ENCODE data around the gene SLC25A43.
A peak's percentile ranks its signal among the peaks of the same experiment; 100 is the strongest.
"Not testable (repeated sequence)": the region's sequence is repeated elsewhere in the genome, so short reads cannot be mapped to it uniquely, and the experiment has no call there.

Gene SLC25A43

DNA sequence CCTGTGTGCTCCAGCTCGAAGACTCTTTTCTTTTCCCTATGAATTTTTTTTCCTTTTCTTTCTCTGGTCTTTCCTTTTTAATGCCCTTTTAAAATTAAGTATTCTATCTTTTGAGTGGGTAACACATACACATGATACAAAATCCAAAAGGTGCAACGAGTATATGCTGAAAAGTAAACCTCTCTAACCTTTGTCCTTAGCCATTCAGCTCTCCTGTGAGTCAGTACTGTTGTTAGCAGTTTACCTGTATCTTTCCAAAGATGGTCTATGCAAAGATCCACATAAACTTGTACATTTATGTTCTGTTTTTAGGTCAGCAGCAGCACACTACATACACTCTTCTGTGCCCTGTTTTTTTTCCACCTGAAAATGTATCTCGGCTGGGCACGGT, 28.7 kb downstream of the SLC25A43 start:
- Histone ChIP-seq H3K27ac (ENCODE audit: low read length) (no peak overlapping the region), H3K27me3 (ENCODE audit: low read depth, low read length) (no peaks in the 10 kb centered on the region), H3K4me1 (ENCODE audit: control insufficient read depth in 1 of 2, insufficient read depth in 2 of 2, low read length in 2 of 2) (no peaks in the 10 kb centered on the region), H3K36me3 (ENCODE audit: control insufficient read depth in 1 of 2, insufficient read depth in 2 of 2, low read length in 2 of 2) (peaks cover 0 to 3% of the 10 kb centered on the region in 2 donors), H3K4me3 (ENCODE audit: low read depth in 1 of 2, low read length in 2 of 2) (no peak overlapping the region), H3K9me3 (ENCODE audit: control insufficient read depth in 1 of 2, low read length in 2 of 2) (no peaks in the 10 kb centered on the region)

- Histone ChIP-seq H3K27ac (ENCODE audit: low read length) (no peak overlapping the region), H3K36me3 (ENCODE audit: control insufficient read depth in 1 of 2, insufficient read depth in 2 of 2, low read length in 2 of 2) (peaks cover 0 to 3% of the 10 kb centered on the region in 2 donors), H3K4me1 (ENCODE audit: control insufficient read depth in 1 of 2, insufficient read depth in 2 of 2, low read length in 2 of 2) (no peaks in the 10 kb centered on the region), H3K9me3 (ENCODE audit: control insufficient read depth in 1 of 2, low read length in 2 of 2) (no peaks in the 10 kb centered on the region), H3K4me3 (ENCODE audit: low read depth in 1 of 2, low read length in 2 of 2) (no peak overlapping the region), H3K27me3 (ENCODE audit: low read depth, low read length) (no peaks in the 10 kb centered on the region)
Observed at GRCh38 chrX:119429471-119429870, 30.3 kb downstream of the SLC25A43 start.

DNA sequence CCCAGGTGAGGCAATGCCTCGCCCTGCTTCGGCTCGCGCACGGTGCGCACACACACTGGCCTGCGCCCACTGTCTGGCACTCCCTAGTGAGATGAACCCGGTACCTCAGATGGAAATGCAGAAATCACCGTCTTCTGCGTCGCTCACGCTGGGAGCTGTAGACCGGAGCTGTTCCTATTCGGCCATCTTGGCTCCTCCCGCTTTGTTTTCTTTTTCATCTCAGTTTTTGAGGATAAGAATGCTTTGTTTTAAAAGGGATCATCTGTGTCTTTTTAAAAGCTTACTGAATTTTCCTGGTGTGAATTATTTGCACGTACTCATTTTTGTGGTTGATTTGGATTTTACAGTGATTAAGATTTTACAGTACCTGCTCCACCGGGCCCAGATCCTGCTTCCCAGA, 42.2 kb downstream of the SLC25A43 start:
- not testable (repeated sequence) for H3K9me3 ChIP-seq (ENCODE audit: control insufficient read depth in 1 of 2, low read length in 2 of 2); H3K27ac ChIP-seq (ENCODE audit: low read length); H3K36me3 ChIP-seq (ENCODE audit: control insufficient read depth in 1 of 2, insufficient read depth in 2 of 2, low read length in 2 of 2); H3K27me3 ChIP-seq (ENCODE audit: low read depth, low read length); H3K4me1 ChIP-seq (ENCODE audit: control insufficient read depth in 1 of 2, insufficient read depth in 2 of 2, low read length in 2 of 2); H3K4me3 ChIP-seq (ENCODE audit: low read depth in 1 of 2, low read length in 2 of 2)

- Histone ChIP-seq H3K4me1 (ENCODE audit: control insufficient read depth in 1 of 2, insufficient read depth in 2 of 2, low read length in 2 of 2) (no peaks in the 10 kb centered on the region), H3K27ac (ENCODE audit: low read length) (no peak overlapping the region), H3K9me3 (ENCODE audit: control insufficient read depth in 1 of 2, low read length in 2 of 2) (no peaks in the 10 kb centered on the region), H3K36me3 (ENCODE audit: control insufficient read depth in 1 of 2, insufficient read depth in 2 of 2, low read length in 2 of 2) (no peaks in the 10 kb centered on the region), H3K4me3 (ENCODE audit: low read depth in 1 of 2, low read length in 2 of 2) (no peak overlapping the region), H3K27me3 (ENCODE audit: low read depth, low read length) (no peaks in the 10 kb centered on the region)
Observed at GRCh38 chrX:119442286-119442685, 43.1 kb downstream of the SLC25A43 start.

DNA sequence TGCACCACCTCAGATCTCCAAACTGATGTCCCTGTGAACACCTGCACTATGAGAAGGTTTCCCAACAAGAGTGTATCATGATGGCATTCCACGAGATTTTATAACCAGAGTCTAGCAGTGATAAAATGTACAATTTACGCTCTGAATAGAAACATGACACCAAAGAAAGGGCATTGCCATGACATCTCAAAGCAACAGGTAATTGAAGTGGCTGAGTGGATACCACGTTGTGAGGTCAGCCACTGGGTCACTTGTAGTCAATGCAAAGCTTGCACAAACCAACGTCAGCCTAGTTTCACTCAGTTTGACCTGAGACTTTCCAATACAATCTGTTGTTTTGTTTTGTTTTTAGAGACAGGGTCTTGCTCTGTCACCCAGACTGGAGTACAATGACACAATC, 54.1 kb downstream of the SLC25A43 start:
- no peak overlapping the region for H3K4me3 ChIP-seq (ENCODE audit: low read depth in 1 of 2, low read length in 2 of 2)
- H3K4me1 ChIP-seq (ENCODE audit: control insufficient read depth in 1 of 2, insufficient read depth in 2 of 2, low read length in 2 of 2) = no peaks in the 10 kb centered on the region
- H3K27ac ChIP-seq (ENCODE audit: low read length) = no peak overlapping the region
- H3K27me3 ChIP-seq (ENCODE audit: low read depth, low read length) = no peaks in the 10 kb centered on the region
- peaks cover 0 to 9% of the 10 kb centered on the region in 2 donors for H3K36me3 ChIP-seq (ENCODE audit: control insufficient read depth in 1 of 2, insufficient read depth in 2 of 2, low read length in 2 of 2)
- H3K9me3 ChIP-seq (ENCODE audit: control insufficient read depth in 1 of 2, low read length in 2 of 2) = no peaks in the 10 kb centered on the region

DNA sequence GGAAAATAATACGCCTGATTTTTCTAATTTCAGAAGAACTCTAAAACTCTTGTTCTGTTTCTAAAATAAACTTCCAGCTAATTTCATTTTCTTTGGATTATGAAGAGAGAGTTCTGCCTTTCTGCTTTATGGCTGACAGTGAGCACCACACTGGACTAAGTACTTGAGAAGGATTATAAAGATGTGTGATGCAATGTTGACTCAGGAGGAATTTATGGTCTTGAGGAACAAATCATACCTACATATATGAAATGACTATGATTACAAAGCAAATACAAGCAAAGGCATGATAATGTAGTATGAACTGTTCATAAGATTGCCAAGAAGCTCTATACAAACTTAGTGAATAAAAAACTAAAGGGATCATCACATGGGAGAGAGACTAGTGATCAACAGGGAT, 56.1 kb downstream of the SLC25A43 start:
- Histone ChIP-seq H3K4me3 (ENCODE audit: low read depth in 1 of 2, low read length in 2 of 2) (no peak overlapping the region), H3K36me3 (ENCODE audit: control insufficient read depth in 1 of 2, insufficient read depth in 2 of 2, low read length in 2 of 2) (peaks cover 0 to 9% of the 10 kb centered on the region in 2 donors), H3K9me3 (ENCODE audit: control insufficient read depth in 1 of 2, low read length in 2 of 2) (no peaks in the 10 kb centered on the region), H3K4me1 (ENCODE audit: control insufficient read depth in 1 of 2, insufficient read depth in 2 of 2, low read length in 2 of 2) (no peaks in the 10 kb centered on the region), H3K27ac (ENCODE audit: low read length) (no peak overlapping the region), H3K27me3 (ENCODE audit: low read depth, low read length) (no peaks in the 10 kb centered on the region)

- Histone ChIP-seq H3K4me3 (ENCODE audit: low read depth in 1 of 2, low read length in 2 of 2) (no peak overlapping the region), H3K27me3 (ENCODE audit: low read depth, low read length) (no peaks in the 10 kb centered on the region), H3K4me1 (ENCODE audit: control insufficient read depth in 1 of 2, insufficient read depth in 2 of 2, low read length in 2 of 2) (no peaks in the 10 kb centered on the region), H3K9me3 (ENCODE audit: control insufficient read depth in 1 of 2, low read length in 2 of 2) (no peaks in the 10 kb centered on the region), H3K27ac (ENCODE audit: low read length) (no peak overlapping the region), H3K36me3 (ENCODE audit: control insufficient read depth in 1 of 2, insufficient read depth in 2 of 2, low read length in 2 of 2) (no peaks in the 10 kb centered on the region)
Observed at GRCh38 chrX:119459181-119459580, 60.0 kb downstream of the SLC25A43 start.

DNA sequence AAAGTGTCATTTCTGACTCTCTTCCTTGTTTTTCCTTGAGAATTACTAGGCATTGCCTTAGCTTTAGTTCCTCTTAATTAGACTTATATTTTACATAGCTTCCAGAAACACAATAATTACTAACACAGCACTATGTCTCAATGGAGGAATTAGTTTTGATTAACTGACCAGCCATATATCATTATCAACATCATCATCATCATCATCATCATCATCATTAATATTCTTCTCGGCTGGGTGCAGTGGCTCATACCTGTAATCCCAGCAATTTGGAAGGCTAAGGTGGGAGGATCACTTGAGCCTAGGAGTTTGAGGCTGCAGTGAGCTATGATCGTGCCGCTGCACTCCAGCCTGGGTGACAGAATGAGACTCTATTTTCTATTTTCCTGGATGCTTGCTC, 66.4 kb downstream of the SLC25A43 start:
- no peaks in the 10 kb centered on the region for H3K27me3 ChIP-seq (ENCODE audit: low read depth, low read length)
- H3K4me3 ChIP-seq (ENCODE audit: low read depth in 1 of 2, low read length in 2 of 2) = no peak overlapping the region
- H3K27ac ChIP-seq (ENCODE audit: low read length) = no peak overlapping the region
- H3K9me3 ChIP-seq (ENCODE audit: control insufficient read depth in 1 of 2, low read length in 2 of 2) = no peaks in the 10 kb centered on the region
- peaks cover 4 to 5% of the 10 kb centered on the region in 2 donors for H3K36me3 ChIP-seq (ENCODE audit: control insufficient read depth in 1 of 2, insufficient read depth in 2 of 2, low read length in 2 of 2)
- no peaks in the 10 kb centered on the region for H3K4me1 ChIP-seq (ENCODE audit: control insufficient read depth in 1 of 2, insufficient read depth in 2 of 2, low read length in 2 of 2)

GRCh38 chrX:119466970-119467369, 67.8 kb downstream of the SLC25A43 start:
- Histone ChIP-seq H3K4me1 (ENCODE audit: control insufficient read depth in 1 of 2, insufficient read depth in 2 of 2, low read length in 2 of 2) (no peaks in the 10 kb centered on the region), H3K4me3 (ENCODE audit: low read depth in 1 of 2, low read length in 2 of 2) (no peak overlapping the region), H3K36me3 (ENCODE audit: control insufficient read depth in 1 of 2, insufficient read depth in 2 of 2, low read length in 2 of 2) (peaks cover 10 to 12% of the 10 kb centered on the region in 2 donors), H3K27me3 (ENCODE audit: low read depth, low read length) (no peaks in the 10 kb centered on the region), H3K9me3 (ENCODE audit: control insufficient read depth in 1 of 2, low read length in 2 of 2) (no peaks in the 10 kb centered on the region), H3K27ac (ENCODE audit: low read length) (no peak overlapping the region)

DNA sequence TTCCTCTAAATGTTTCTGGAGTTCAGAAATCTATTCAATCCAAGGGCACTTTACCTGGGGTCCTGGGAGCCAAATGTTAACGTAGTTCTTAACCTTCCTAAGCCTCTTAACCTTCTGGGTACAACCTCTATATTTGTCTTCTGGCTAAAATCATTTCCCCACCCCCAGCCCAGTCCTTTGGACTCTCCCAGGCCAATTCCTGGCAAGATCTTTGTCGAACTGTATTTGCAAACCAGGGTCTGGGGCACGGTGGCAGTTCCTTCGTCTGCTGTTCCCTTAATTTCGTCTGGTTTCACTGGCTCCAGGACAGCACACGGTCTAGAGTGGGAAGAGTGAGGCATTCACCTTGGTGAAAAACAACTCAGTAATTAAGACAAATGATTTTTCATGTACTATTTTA, 68.3 kb downstream of the SLC25A43 start:
- no peaks in the 10 kb centered on the region for H3K9me3 ChIP-seq (ENCODE audit: control insufficient read depth in 1 of 2, low read length in 2 of 2)
- H3K36me3 ChIP-seq (ENCODE audit: control insufficient read depth in 1 of 2, insufficient read depth in 2 of 2, low read length in 2 of 2) = peaks cover 10 to 12% of the 10 kb centered on the region in 2 donors
- no peak overlapping the region for H3K27ac ChIP-seq (ENCODE audit: low read length)
- H3K4me3 ChIP-seq (ENCODE audit: low read depth in 1 of 2, low read length in 2 of 2) = peak overlapping the region in 1 of 2 donors; percentile 77
- no peaks in the 10 kb centered on the region for H3K4me1 ChIP-seq (ENCODE audit: control insufficient read depth in 1 of 2, insufficient read depth in 2 of 2, low read length in 2 of 2)
- no peaks in the 10 kb centered on the region for H3K27me3 ChIP-seq (ENCODE audit: low read depth, low read length)

GRCh38 chrX:119467842-119468550, 68.9 kb downstream of the SLC25A43 start, which contains the start of gene SLC25A5:
TSS of gene SLC25A5 (plus strand) at chrX:119468444. CDS start at chrX:119468516, 72 bp downstream.
- Histone ChIP-seq H3K36me3 (ENCODE audit: control insufficient read depth in 1 of 2, insufficient read depth in 2 of 2, low read length in 2 of 2) (peaks cover 10 to 12% of the 10 kb centered on the region in 2 donors), H3K27ac (ENCODE audit: low read length) (peak within 1 kb of the TSS; percentile 84), H3K27me3 (ENCODE audit: low read depth, low read length) (no peaks in the 10 kb centered on the region), H3K4me1 (ENCODE audit: control insufficient read depth in 1 of 2, insufficient read depth in 2 of 2, low read length in 2 of 2) (no peaks in the 10 kb centered on the region), H3K4me3 (ENCODE audit: low read depth in 1 of 2, low read length in 2 of 2) (peak within 1 kb of the TSS; percentile 70 to 77), H3K9me3 (ENCODE audit: control insufficient read depth in 1 of 2, low read length in 2 of 2) (no peaks in the 10 kb centered on the region)

All from muscle layer of duodenum (tissue), 2 donors.